HG02870 (cell line): ENCODE measurements around the gene ATP6V1G2.
"Not testable (repeated sequence)": the region's sequence is repeated elsewhere in the genome, so short reads cannot be mapped to it uniquely, and the experiment has no call there.

Experiments used
- ATAC-seq: cut with Tn5 transposase; IDR thresholded peaks from one replicate; pipeline ENCODE4 v1.9.1; 2021; ENCODE audit warnings: mild to moderate bottlenecking, moderate library complexity; ENCODE audit not compliant: unreplicated experiment

Gene ATP6V1G2

GRCh38 chr6:31529329-31530150 is 16.9 kb downstream of the ATP6V1G2 start:
- no peak for ATAC-seq

DNA sequence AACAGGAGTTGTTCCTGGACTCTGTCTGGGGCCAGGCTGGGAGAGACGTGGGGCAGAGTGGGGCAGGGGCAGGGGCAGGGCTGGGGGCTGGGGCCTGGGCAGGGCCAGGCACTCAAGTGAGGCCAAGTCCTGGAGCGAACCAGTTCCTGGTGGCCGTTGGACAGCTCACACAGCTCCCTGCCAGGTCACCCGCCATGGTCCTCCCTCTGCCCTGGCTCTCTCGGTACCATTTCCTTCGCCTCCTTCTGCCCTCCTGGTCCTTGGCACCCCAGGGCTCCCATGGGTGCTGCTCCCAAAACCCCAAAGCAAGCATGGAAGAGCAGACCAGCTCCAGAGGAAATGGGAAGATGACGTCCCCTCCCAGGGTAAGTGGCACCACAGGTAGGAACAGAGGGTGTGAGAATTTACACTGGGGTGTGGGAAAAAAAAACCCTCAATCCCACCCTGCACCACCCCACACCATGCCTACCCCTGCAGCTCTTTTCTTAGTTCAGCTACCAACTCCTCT is 17.5 kb downstream of the ATP6V1G2 start, which contains the start of gene MCCD1:
TSS of gene MCCD1 (plus strand) at position 142 of the 508 bp plus-strand sequence. CDS start at position 195, 53 bp downstream.
- no peak for ATAC-seq

- no peak for ATAC-seq
Observed at GRCh38 chr6:31528307-31528777, 18.1 kb downstream of the ATP6V1G2 start.

GRCh38 chr6:31525932-31526591 is 20.3 kb downstream of the ATP6V1G2 start:
- no peak for ATAC-seq

DNA sequence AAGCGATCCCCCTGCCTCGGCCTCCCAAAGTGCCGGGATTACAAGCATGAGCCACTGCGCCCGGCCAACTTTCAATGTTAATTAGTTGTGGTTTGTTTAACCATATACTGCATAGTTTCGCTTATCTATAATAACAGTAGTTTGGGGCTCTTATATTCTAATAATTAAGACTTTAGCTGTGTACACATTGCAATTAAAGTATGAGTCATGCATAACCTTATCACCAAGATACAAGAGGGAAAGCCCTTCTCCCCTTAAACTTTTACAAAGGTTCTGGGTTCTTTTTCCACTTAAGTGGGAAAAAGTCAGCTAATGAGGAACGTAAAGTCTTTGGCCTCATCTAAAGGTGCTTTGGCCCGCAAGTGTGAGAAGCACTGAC is 20.9 kb downstream of the ATP6V1G2 start:
- ATAC-seq = no peak

DNA sequence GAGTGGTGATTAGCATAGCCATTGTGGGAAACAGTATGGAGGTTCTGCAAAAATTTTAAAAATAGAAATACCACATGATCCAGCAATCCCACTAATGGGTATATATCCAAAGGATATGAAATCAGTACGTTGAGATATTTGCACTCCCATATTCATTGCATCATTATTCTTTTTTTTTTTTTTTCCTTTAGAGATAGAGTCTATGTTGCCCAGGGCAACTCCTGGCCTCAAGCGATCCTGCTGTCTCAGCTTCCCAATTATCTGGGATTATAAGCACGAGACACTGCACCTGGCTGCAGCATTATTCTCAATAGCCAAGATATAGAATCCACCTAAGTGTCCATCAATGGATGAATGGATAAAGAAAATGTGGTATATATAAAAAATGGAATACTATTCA is 24.6 kb downstream of the ATP6V1G2 start:
- ATAC-seq = no peak

DNA sequence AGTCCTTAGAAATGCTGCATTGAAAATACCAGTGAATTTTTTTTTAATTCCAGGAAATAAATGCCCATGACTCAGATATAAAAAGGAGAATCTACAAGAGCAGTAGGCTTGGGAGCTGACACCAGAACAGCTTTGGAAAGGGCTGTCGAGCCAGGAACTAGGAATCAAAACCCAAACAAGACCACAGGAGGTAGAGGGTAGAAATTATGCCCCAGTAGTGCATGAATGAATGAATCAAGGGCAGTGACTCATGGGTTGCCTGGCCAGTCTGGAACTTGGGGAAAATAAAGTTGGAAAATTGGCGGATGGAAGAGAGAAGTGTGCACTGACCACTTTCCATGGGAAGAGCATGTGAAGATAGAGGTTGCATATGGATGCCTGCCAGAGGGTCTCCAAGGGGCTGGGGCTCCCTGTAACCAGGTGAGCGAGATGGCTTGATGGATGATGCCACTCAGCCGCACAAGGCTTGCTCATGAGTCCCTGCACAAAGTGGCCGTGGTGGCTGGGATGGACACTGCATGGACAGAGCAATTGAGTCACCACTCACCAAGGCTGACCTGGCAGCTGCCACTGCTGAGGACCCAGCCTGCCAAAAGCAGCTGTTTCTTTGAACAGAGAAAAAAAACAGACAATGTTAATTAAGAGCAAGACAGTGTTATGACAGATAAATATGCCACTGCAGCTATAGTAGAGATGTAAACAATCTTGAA is 32.8 kb downstream of the ATP6V1G2 start:
- no peak for ATAC-seq

DNA sequence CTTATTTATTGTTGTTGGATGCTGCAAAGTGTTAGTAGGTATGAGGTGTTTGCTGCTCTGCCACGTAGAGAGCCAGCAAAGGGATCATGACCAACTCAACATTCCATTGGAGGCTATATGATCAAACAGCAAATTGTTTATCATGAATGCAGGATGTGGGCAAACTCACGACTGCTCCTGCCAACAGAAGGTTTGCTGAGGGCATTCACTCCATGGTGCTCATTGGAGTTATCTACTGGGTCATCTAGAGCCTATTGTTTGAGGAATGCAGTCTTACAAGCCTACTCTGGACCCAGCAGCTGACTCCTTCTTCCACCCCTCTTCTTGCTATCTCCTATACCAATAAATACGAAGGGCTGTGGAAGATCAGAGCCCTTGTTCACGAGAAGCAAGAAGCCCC is 36.4 kb downstream of the ATP6V1G2 start:
- no peak for ATAC-seq

DNA sequence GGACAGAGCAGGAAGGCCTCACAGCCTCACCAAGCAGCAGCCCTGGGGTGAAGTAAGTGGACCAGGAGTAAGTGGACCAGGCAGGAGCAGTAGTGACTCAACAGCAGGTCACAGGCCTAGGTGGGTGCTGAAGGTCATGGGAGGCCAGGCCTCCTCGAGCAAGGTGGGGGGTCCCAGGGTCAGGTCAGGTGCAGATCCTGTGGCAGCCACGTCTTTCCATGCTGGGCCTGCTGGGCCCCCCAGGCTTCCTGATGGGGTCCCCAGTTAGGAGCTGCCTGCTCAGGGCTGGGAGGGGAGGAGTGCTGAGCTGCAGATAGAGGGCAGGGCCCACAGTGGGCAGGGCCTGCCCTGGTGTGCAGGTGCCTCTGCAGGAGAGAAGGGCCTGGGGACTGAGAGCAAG is 37.4 kb downstream of the ATP6V1G2 start:
- not testable (repeated sequence) for ATAC-seq

GRCh38 chr6:31502586-31502985 is 43.8 kb downstream of the ATP6V1G2 start:
- ATAC-seq = no peak

DNA sequence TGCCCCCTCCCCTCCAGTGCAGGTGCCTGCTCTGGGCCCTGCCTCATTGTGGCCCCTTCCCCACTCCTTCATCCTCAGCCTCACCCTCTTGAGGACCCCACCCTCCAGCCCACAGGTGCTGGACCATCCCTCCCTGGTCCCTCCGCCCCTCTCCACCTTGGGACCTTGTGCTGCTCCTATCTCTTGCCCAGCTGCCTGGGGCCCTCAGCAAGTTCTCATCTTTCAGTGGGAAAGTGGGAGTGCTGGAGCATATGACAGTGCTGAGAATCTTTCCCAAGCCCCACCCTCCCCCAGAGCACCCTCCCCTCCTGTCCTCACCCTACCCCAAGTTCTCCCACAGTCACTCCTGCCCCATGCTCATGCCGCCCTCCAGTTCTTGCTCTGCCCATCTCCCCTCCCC is 46.8 kb downstream of the ATP6V1G2 start:
- ATAC-seq = not testable (repeated sequence)

DNA sequence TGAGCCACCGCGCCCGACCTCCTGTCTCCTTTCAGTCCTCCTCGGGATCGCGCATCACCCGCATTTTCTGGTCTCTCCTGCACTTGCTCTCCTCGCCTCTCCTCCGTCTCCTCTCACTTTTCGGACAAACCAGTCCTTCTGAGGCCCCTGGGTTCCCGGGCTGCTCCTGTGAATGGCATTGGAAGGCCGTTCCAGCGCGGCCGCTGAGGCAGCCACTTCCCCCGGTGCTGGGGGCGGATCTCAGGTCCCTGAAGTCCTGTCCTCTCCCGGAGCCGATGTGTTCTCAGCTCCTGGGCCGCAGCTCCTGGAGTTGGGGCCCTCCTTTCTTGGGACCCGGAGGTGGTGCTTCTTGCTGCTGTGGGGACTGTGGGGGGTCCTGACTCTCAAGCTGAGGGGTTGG is 47.7 kb downstream of the ATP6V1G2 start:
- no peak for ATAC-seq

DNA sequence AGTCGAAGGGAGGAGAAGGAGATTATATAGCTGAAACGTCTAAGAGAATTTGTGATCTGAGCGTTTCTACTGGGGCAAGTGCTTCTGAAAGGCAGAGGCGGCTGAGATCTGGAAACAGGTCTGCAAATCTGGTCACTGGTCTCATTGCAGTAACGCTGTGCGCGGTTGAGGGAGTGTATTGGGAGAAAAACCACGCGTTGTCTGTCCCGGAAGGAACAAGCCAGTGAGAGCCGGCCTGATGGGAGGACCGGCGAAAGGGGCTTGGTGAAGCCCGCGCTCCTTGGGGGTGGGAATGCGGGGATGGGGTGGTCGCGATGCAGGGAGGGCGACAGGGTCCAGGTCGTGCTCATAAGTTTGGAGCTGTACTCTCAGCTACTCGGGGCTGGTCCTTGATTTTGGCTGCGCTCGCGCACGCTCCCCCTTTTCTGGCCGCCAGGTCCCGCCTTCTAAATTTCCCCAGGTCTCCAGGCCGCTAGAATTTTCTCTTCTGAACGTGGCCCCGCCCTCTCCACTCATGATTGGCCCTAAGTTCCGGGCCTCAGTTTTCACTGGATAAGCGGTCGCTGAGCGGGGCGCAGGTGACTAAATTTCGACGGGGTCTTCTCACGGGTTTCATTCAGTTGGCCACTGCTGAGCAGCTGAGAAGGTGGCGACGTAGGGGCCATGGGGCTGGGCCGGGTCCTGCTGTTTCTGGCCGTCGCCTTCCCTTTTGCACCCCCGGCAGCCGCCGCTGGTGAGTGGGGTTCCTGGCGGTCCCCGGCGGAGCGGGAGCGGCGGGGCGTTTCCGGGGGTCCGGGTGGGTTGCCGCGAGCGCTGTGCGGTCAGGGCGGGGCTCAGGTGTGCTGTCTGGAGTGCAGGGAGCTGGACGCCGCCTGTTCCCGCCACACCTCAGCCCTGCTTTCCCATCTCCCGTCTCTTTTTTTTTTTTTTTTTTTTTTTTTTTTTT is 48.6 kb downstream of the ATP6V1G2 start, which contains the start of gene MICB:
TSS of gene MICB (plus strand) at position 615 of the 946 bp plus-strand sequence. CDS start at position 664, 49 bp downstream.
- peak; percentile 51 for ATAC-seq

- not testable (repeated sequence) for ATAC-seq
Observed at GRCh38 chr6:31496826-31497225, 49.6 kb downstream of the ATP6V1G2 start.

DNA sequence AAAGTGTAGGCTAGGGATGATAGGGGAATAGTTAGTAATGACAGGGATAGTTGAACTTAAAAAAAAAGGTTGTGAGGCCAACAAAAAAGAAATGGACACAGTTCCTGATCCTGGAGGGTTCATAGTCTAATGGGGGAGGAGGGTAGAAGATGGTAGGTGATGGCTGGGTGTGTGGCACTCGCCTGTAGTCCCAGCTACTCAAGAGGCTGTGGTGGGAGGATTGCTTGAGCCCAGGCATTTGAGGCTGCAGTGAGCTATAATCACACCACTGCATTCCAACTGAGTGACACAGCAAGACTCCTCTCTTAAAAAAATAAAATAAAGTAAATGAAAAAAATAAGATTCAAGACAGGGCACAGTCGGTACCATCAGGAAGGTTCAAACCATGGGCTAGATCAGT is 50.8 kb downstream of the ATP6V1G2 start:
- no peak for ATAC-seq
